ENCODE data around the gene CLEC20A.

Gene CLEC20A

GRCh38 chr1:178434899-178435435, 61.8 kb downstream of the CLEC20A start:
- Mint-ChIP-seq H3K4me1 (no peaks in the 10 kb centered on the region), H3K4me3 (no peak overlapping the region), H3K27me3 (peaks cover 5% of the 10 kb centered on the region), H3K27ac (no peak overlapping the region), H3K36me3 (no peaks in the 10 kb centered on the region), H3K9me3 (no peaks in the 10 kb centered on the region)

- Mint-ChIP-seq H3K4me1 (no peaks in the 10 kb centered on the region), H3K27ac (no peak overlapping the region), H3K36me3 (no peaks in the 10 kb centered on the region), H3K27me3 (peaks cover 5% of the 10 kb centered on the region), H3K9me3 (no peaks in the 10 kb centered on the region), H3K4me3 (no peak overlapping the region)
Observed at GRCh38 chr1:178434360-178434759, 62.4 kb downstream of the CLEC20A start.
